Stomach (tissue), 9 donors: ENCODE results near the gene COIL. TPM values are rescaled to one million over a fixed set of nuclear protein-coding genes. Genes with fewer than 3 reads are reported as not detected.

ENCODE experiments used
- DNase-seq, 2 donors: peaks; one replicate each; pipeline versions ENCODE4 v3.0.0 to v3.0.0-alpha.2; 2013 to 2019
- H3K27ac ChIP-seq, 5 donors: fragments of 200-600 bp in 4 of 5; sonication (generic) in 4 of 5; one replicate each; pipeline ENCODE4 v1.5.1; 2013 to 2019; ENCODE audit warnings: mild to moderate bottlenecking in 1 of 5, moderate library complexity in 1 of 5
- H3K27me3 ChIP-seq, 3 donors: fragments of 200-600 bp; sonication (generic); one replicate each; pipeline ENCODE4 v1.5.1; 2017 to 2019; ENCODE audit warnings: mixed run types in 1 of 3
- H3K36me3 ChIP-seq, 4 donors: fragments of 200-600 bp; sonication (generic); 1 replicate in 3 of 4; 2 replicates in 1 of 4; pipeline ENCODE4 v1.5.1; 2016 to 2019
- H3K4me1 ChIP-seq, 4 donors: fragments of 200-600 bp; sonication (generic); one replicate each; pipeline ENCODE4 v1.5.1; 2016 to 2019
- H3K4me3 ChIP-seq, 4 donors: fragments of 200-600 bp; sonication (generic) in 3 of 4; one replicate each; pipeline ENCODE4 v1.5.1; 2016 to 2019; ENCODE audit warnings: mild to moderate bottlenecking in 1 of 4
- H3K9me3 ChIP-seq, 4 donors: fragments of 200-600 bp; sonication (generic); one replicate each; pipeline ENCODE4 v1.5.1; 2016 to 2019
- EP300 ChIP-seq: sonication (generic); formaldehyde crosslinking; IDR thresholded peaks from one replicate; pipeline ENCODE4 v1.6.1; 2017; ENCODE audit warnings: antibody characterized with exemption
- POLR2A ChIP-seq, 4 donors: fragments of 450-650 bp; IDR thresholded peaks; one replicate each; pipeline ENCODE4 v1.6.1; 2016; ENCODE audit warnings: antibody characterized with exemption in 4 of 4, control low read depth in 2 of 4, mild to moderate bottlenecking in 1 of 4, moderate library complexity in 1 of 4
- POLR2AphosphoS5 ChIP-seq, 3 donors: sonication (generic); formaldehyde crosslinking; IDR thresholded peaks; one replicate each; pipeline ENCODE4 v1.6.1; 2016; ENCODE audit warnings: antibody characterized with exemption in 3 of 3
- WGBS, 5 donors: extraction: QIAGEN DNeasy Blood & Tissue Kit in 3 of 5; methylation state at CpG; one replicate each; pipeline versions ENCODE4 v1.1.5 to v1.1.7; 2013 to 2018; 5-methylcytosine and 5-hydroxymethylcytosine counted together
- intact Hi-C: fragments of 100-400 bp; cut with DNase I; formaldehyde crosslinking; loops from one replicate; pipeline ENCODE4 v1.15.1; 2023; ENCODE audit warnings: low total_unique reads
- polyA plus RNA-seq, 3 donors: library from polyadenylated mRNA; stranded (reverse); fragments of 200-250 nt; gene quantifications; one replicate each; pipeline ENCODE4 v1.2.3, GENCODE V29; 2013
- total RNA-seq, 5 donors: library from RNA; depleted of rRNA; stranded (reverse); fragments of >200 nt; gene quantifications; one replicate each; pipeline versions ENCODE4 v1.1.0 to v1.2.3, GENCODE V29; 2014 to 2016
- TF ChIP-seq, protein P1 (sequence below), 7 experiments: fragments of 450-650 bp in 4 of 7; fragments of 200-600 bp in 3 of 7; sonication (generic) in 3 of 7; IDR thresholded peaks; one replicate each; pipeline ENCODE4 v1.5.1; 2016 to 2019; ENCODE audit warnings: antibody characterized with exemption in 7 of 7, control low read depth in 2 of 7, mild to moderate bottlenecking in 1 of 7
- donor health status: healthy with polysubstance abuse.
- donor health status: Bipolar disorder and iron deficiency.
- donor health status: healthy.

The COIL gene
- total and polyA plus RNA-seq, 8 donors, result 2.3 to 23.1 (median 12.1) TPM

GRCh38 chr17:56977673-56978395 lies 17.0 kb upstream of the COIL start, which contains the start of gene SCPEP1:
SCPEP1 (plus strand) TSS chr17:56978131; CDS start chr17:56978160, 29 bp downstream.
- H3K27me3 ChIP-seq, result no peaks in the 10 kb centered on the region
- WGBS, 5 donors, result 0 to 1% (median 1%) methylated on average over 26 to 42 of the region's 42 CpGs
- peak within 1 kb of the TSS; percentile 48 to 84 (median 73) for H3K27ac ChIP-seq
- peaks cover 0 to 20% (median 10%) of the 10 kb centered on the region in 4 donors for H3K36me3 ChIP-seq
- DNase-seq, result peak; percentile 87 to 93
- peak in 1 of 4 donors; percentile 64 for TF ChIP-seq POLR2A (IDR thresholded peaks at IDR 0.05)
- TF ChIP-seq POLR2AphosphoS5 (IDR thresholded peaks at IDR 0.05), result peak; percentile 85 to 93 (median 89)
- TF ChIP-seq EP300, result no peak
- intact Hi-C loops, result no loop called here
- H3K9me3 ChIP-seq, result no peaks in the 10 kb centered on the region
- H3K4me3 ChIP-seq, result peak within 1 kb of the TSS; percentile 55 to 66 (median 60)
- peaks cover 11 to 26% (median 19%) of the 10 kb centered on the region in 4 donors for H3K4me1 ChIP-seq

DNA sequence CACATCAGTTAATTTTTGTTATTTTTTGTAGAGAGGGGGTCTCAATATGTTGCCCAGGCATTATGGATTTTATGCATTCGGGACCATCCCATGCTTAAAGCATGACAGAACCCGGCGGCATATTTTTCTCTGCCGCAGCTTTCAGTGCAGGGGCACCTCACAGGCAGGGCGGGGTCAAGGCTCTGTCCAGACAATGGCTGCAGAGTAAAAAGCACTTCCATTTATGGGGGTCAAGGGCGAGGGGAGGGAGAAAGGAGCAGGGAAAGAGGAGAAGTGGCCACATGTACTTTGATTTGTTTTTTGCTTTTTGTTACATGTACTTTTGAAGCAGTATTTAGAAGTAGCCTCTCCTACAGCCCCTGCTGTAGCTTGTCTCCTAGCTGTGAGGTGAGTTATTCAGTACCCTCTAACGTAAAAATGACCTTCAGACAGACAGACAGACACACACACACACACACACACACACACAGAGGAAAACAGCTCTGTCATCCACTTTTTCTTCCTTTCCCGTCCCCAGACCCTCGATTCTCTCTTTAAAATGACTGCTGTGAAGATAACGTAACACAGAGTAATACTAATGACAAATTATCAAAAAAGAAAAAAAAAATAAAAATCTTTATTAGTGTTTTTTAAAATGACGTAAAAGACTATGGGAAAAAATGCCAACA lies 16.2 kb upstream of the COIL start:
- TF ChIP-seq POLR2A (IDR thresholded peaks at IDR 0.05), result no peak
- TF ChIP-seq, protein P1, sequence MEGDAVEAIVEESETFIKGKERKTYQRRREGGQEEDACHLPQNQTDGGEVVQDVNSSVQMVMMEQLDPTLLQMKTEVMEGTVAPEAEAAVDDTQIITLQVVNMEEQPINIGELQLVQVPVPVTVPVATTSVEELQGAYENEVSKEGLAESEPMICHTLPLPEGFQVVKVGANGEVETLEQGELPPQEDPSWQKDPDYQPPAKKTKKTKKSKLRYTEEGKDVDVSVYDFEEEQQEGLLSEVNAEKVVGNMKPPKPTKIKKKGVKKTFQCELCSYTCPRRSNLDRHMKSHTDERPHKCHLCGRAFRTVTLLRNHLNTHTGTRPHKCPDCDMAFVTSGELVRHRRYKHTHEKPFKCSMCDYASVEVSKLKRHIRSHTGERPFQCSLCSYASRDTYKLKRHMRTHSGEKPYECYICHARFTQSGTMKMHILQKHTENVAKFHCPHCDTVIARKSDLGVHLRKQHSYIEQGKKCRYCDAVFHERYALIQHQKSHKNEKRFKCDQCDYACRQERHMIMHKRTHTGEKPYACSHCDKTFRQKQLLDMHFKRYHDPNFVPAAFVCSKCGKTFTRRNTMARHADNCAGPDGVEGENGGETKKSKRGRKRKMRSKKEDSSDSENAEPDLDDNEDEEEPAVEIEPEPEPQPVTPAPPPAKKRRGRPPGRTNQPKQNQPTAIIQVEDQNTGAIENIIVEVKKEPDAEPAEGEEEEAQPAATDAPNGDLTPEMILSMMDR (IDR thresholded peaks at IDR 0.05), result no peak
- peak overlapping the region; percentile 55 to 66 (median 60) for H3K4me3 ChIP-seq
- no peak for DNase-seq

GRCh38 chr17:56975656-56976055 lies 14.8 kb upstream of the COIL start:
- 58 to 70% (median 62%) methylated on average over 2 of the region's 2 CpGs for WGBS, 5 donors
- no peaks in the 10 kb centered on the region for H3K9me3 ChIP-seq
- intact Hi-C loops, result no loop called here
- H3K36me3 ChIP-seq, result no peaks in the 10 kb centered on the region
- TF ChIP-seq POLR2A (IDR thresholded peaks at IDR 0.05) (no peak), EP300 (no peak), POLR2AphosphoS5 (IDR thresholded peaks at IDR 0.05) (no peak)
- TF ChIP-seq, protein P1 (IDR thresholded peaks at IDR 0.05), result no peak
- H3K27ac ChIP-seq, result no peak overlapping the region
- H3K27me3 ChIP-seq, result no peaks in the 10 kb centered on the region
- H3K4me3 ChIP-seq, result no peak overlapping the region
- H3K4me1 ChIP-seq, result peaks cover 11 to 26% (median 19%) of the 10 kb centered on the region in 4 donors
- DNase-seq, result no peak

More for the DNA sequence above, 16.2 kb upstream of the COIL start:
- peak overlapping the region in 3 of 5 donors; percentile 48 to 73 (median 65) for H3K27ac ChIP-seq
- intact Hi-C loops, result no loop called here
- H3K36me3 ChIP-seq, result peaks cover 0 to 12% (median 8%) of the 10 kb centered on the region in 4 donors
- no peaks in the 10 kb centered on the region for H3K27me3 ChIP-seq
- peaks cover 11 to 26% (median 19%) of the 10 kb centered on the region in 4 donors for H3K4me1 ChIP-seq
- no peaks in the 10 kb centered on the region for H3K9me3 ChIP-seq
- WGBS, 5 donors, result 46 to 57% (median 54%) methylated on average over 11 of the region's 11 CpGs

GRCh38 chr17:56974055-56974454 lies 13.2 kb upstream of the COIL start:
- no peak for DNase-seq
- H3K4me3 ChIP-seq, result no peak overlapping the region
- H3K27me3 ChIP-seq, result no peaks in the 10 kb centered on the region
- 90 to 96% (median 94%) methylated on average over 2 of the region's 2 CpGs for WGBS, 5 donors
- intact Hi-C loops, result no loop called here
- TF ChIP-seq, protein P1 (IDR thresholded peaks at IDR 0.05), result no peak
- no peak for TF ChIP-seq POLR2A (IDR thresholded peaks at IDR 0.05)
- TF ChIP-seq EP300, result no peak
- TF ChIP-seq POLR2AphosphoS5 (IDR thresholded peaks at IDR 0.05), result no peak
- no peak overlapping the region for H3K27ac ChIP-seq
- H3K4me1 ChIP-seq, result peaks cover 11 to 21% (median 17%) of the 10 kb centered on the region in 4 donors
- H3K36me3 ChIP-seq, result no peaks in the 10 kb centered on the region
- H3K9me3 ChIP-seq, result no peaks in the 10 kb centered on the region
